ENCODE results near the gene NQO2.

Gene NQO2

GRCh38 chr6:2971420-2972218 is 28.1 kb upstream of the NQO2 start, which contains the start of gene SERPINB6 (continued):
- TF ChIP-seq ZNF221 (tag by site-specific recombination; IDR thresholded peaks at IDR 0.05; ENCODE audit: borderline replicate concordance) (no peak), YY1 (tag by site-specific recombination; IDR thresholded peaks at IDR 0.05) (peak; percentile 41; the same call in 1 of the 2 replicates), KLF7 (tag by site-specific recombination; IDR thresholded peaks at IDR 0.05; ENCODE audit: borderline replicate concordance) (no peak), ZXDB (tag by site-specific recombination; IDR thresholded peaks at IDR 0.05) (peak; percentile 78), TSHZ1 (tag by site-specific recombination; IDR thresholded peaks at IDR 0.05; ENCODE audit: borderline replicate concordance) (no peak), ZBTB6 (tag by site-specific recombination; IDR thresholded peaks at IDR 0.05) (peak; percentile 91), HIC1 (tag by site-specific recombination; IDR thresholded peaks at IDR 0.05) (no peak), WT1 (tag by site-specific recombination; IDR thresholded peaks at IDR 0.05) (no peak), SALL2 (tag by site-specific recombination; IDR thresholded peaks at IDR 0.05; ENCODE audit: borderline replicate concordance) (no peak), OSR2 (tag by site-specific recombination; IDR thresholded peaks at IDR 0.05) (no peak), SP3 (tag by site-specific recombination; IDR thresholded peaks at IDR 0.05) (peak; percentile 67), ZNF658 (tag by site-specific recombination; IDR thresholded peaks at IDR 0.05) (no peak), ZNF292 (tag by site-specific recombination; IDR thresholded peaks at IDR 0.05; ENCODE audit: borderline replicate concordance, low read depth) (no peak), ZBTB26 (tag by site-specific recombination; optimal IDR thresholded peaks at IDR 0.05) (peak; percentile 93), ZNF677 (tag by site-specific recombination; IDR thresholded peaks at IDR 0.05) (no peak), ZNF366 (tag by site-specific recombination; conservative IDR thresholded peaks at IDR 0.05) (no peak), ZNF202 (tag by site-specific recombination; IDR thresholded peaks at IDR 0.05; ENCODE audit: borderline replicate concordance) (no peak), ZNF654 (tag by site-specific recombination; IDR thresholded peaks at IDR 0.05; ENCODE audit: low read depth) (no peak), ZNF223 (tag by site-specific recombination; IDR thresholded peaks at IDR 0.05) (no peak), ZNF596 (tag by site-specific recombination; IDR thresholded peaks at IDR 0.05) (0 out of 2 replicates have a peak, but pooled peaks have one; percentile 11), ZBTB48 (tag by site-specific recombination; IDR thresholded peaks at IDR 0.05) (0 out of 2 replicates have a peak, but pooled peaks have one; percentile 25), ZNF514 (tag by site-specific recombination; IDR thresholded peaks at IDR 0.05) (no peak), ZNF24 (tag by site-specific recombination; IDR thresholded peaks at IDR 0.05) (no peak)
- TF ChIP-seq, protein P1, sequence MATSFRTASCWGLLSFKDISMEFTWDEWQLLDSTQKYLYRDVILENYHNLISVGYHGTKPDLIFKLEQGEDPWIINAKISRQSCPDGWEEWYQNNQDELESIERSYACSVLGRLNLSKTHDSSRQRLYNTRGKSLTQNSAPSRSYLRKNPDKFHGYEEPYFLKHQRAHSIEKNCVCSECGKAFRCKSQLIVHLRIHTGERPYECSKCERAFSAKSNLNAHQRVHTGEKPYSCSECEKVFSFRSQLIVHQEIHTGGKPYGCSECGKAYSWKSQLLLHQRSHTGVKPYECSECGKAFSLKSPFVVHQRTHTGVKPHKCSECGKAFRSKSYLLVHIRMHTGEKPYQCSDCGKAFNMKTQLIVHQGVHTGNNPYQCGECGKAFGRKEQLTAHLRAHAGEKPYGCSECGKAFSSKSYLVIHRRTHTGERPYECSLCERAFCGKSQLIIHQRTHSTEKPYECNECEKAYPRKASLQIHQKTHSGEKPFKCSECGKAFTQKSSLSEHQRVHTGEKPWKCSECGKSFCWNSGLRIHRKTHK (tag by site-specific recombination; IDR thresholded peaks at IDR 0.05), result no peak
- TF ChIP-seq, protein P2, sequence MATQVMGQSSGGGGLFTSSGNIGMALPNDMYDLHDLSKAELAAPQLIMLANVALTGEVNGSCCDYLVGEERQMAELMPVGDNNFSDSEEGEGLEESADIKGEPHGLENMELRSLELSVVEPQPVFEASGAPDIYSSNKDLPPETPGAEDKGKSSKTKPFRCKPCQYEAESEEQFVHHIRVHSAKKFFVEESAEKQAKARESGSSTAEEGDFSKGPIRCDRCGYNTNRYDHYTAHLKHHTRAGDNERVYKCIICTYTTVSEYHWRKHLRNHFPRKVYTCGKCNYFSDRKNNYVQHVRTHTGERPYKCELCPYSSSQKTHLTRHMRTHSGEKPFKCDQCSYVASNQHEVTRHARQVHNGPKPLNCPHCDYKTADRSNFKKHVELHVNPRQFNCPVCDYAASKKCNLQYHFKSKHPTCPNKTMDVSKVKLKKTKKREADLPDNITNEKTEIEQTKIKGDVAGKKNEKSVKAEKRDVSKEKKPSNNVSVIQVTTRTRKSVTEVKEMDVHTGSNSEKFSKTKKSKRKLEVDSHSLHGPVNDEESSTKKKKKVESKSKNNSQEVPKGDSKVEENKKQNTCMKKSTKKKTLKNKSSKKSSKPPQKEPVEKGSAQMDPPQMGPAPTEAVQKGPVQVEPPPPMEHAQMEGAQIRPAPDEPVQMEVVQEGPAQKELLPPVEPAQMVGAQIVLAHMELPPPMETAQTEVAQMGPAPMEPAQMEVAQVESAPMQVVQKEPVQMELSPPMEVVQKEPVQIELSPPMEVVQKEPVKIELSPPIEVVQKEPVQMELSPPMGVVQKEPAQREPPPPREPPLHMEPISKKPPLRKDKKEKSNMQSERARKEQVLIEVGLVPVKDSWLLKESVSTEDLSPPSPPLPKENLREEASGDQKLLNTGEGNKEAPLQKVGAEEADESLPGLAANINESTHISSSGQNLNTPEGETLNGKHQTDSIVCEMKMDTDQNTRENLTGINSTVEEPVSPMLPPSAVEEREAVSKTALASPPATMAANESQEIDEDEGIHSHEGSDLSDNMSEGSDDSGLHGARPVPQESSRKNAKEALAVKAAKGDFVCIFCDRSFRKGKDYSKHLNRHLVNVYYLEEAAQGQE (tag by site-specific recombination; IDR thresholded peaks at IDR 0.05), result no peak
